H9 (cell line): Measurements from ENCODE around the gene PHF21B. TPM values are rescaled to one million over a fixed set of nuclear protein-coding genes. Genes with fewer than 3 reads are reported as not detected.

Experiments used
- DNase-seq: peaks from one replicate; pipeline ENCODE4 v3.0.0-alpha.2; 2017
- H2AFZ ChIP-seq: one replicate; pipeline ENCODE4 v1.6.1; 2013; ENCODE audit warnings: mild to moderate bottlenecking, low read length, control low read depth, moderate library complexity
- H2AK5ac ChIP-seq: 2 replicates; pipeline ENCODE4 v1.6.1; 2013; ENCODE audit warnings: low read length, control low read depth, mixed read lengths; ENCODE audit not compliant: insufficient read length
- H2BK120ac ChIP-seq: one replicate; pipeline ENCODE4 v1.6.1; 2013; ENCODE audit warnings: low read depth, mild to moderate bottlenecking, low read length, control low read depth, inconsistent platforms; ENCODE audit not compliant: poor library complexity, severe bottlenecking
- H2BK12ac ChIP-seq: 2 replicates; pipeline ENCODE4 v1.6.1; 2013; ENCODE audit warnings: low read length, control low read depth, mixed read lengths, low read depth; ENCODE audit not compliant: insufficient read length
- H2BK15ac ChIP-seq: 2 replicates; pipeline ENCODE4 v1.6.1; 2013; ENCODE audit warnings: low read depth, low read length, control low read depth
- H2BK20ac ChIP-seq: one replicate; pipeline ENCODE4 v1.6.1; 2013; ENCODE audit warnings: low read depth, mild to moderate bottlenecking, low read length, control low read depth, inconsistent platforms; ENCODE audit not compliant: poor library complexity, severe bottlenecking
- H2BK5ac ChIP-seq: 2 replicates; pipeline ENCODE4 v1.6.1; 2013; ENCODE audit warnings: low read length, control low read depth, mixed read lengths; ENCODE audit not compliant: insufficient read length
- H3K14ac ChIP-seq: 2 replicates; pipeline ENCODE4 v1.6.1; 2013; ENCODE audit warnings: low read length, control low read depth; ENCODE audit not compliant: insufficient read depth
- H3K18ac ChIP-seq: 2 replicates; pipeline ENCODE4 v1.6.1; 2013; ENCODE audit warnings: low read depth, mild to moderate bottlenecking, mixed read lengths, low read length, control low read depth; ENCODE audit not compliant: insufficient read length
- H3K23ac ChIP-seq: 2 replicates; pipeline ENCODE4 v1.6.1; 2013; ENCODE audit warnings: low read length, control low read depth, mixed read lengths, low read depth; ENCODE audit not compliant: insufficient read length
- H3K23me2 ChIP-seq: 2 replicates; pipeline ENCODE4 v1.6.1; 2013; ENCODE audit warnings: low read depth, mild to moderate bottlenecking, mixed read lengths, low read length, control low read depth; ENCODE audit not compliant: insufficient read length, poor library complexity, severe bottlenecking
- H3K27ac ChIP-seq: 2 replicates; pipeline ENCODE4 v1.5.1; 2013; ENCODE audit warnings: low read length, control low read depth, mixed read lengths, low read depth; ENCODE audit not compliant: insufficient read length
- H3K27me3 ChIP-seq: 2 replicates; pipeline ENCODE4 v1.6.1; 2013; ENCODE audit warnings: low read length, control low read depth, inconsistent platforms; ENCODE audit not compliant: insufficient read depth
- H3K4ac ChIP-seq: 2 replicates; pipeline ENCODE4 v1.6.1; 2013; ENCODE audit warnings: low read depth, mild to moderate bottlenecking, control low read depth, inconsistent platforms, low read length, moderate library complexity
- H3K4me1 ChIP-seq: 2 replicates; pipeline ENCODE4 v1.6.1; 2013; ENCODE audit warnings: low read length, control low read depth, inconsistent platforms; ENCODE audit not compliant: insufficient read depth
- H3K4me2 ChIP-seq: 2 replicates; pipeline ENCODE4 v1.6.1; 2013; ENCODE audit warnings: low read length, control low read depth, mixed read lengths; ENCODE audit not compliant: insufficient read length, insufficient read depth
- H3K56ac ChIP-seq: 2 replicates; pipeline ENCODE4 v1.6.1; 2013; ENCODE audit warnings: low read depth, mild to moderate bottlenecking, mixed read lengths, low read length, control low read depth; ENCODE audit not compliant: insufficient read length
- H3K79me1 ChIP-seq: 2 replicates; pipeline ENCODE4 v1.6.1; 2013; ENCODE audit warnings: low read depth, mild to moderate bottlenecking, moderate library complexity, low read length, control low read depth, inconsistent platforms; ENCODE audit not compliant: insufficient read depth, poor library complexity, severe bottlenecking
- H3K79me2 ChIP-seq: 2 replicates; pipeline ENCODE4 v1.6.1; 2013; ENCODE audit warnings: low read length, control low read depth, inconsistent platforms; ENCODE audit not compliant: insufficient read depth
- H3K9ac ChIP-seq: 2 replicates; pipeline ENCODE4 v1.6.1; 2013; ENCODE audit warnings: low read length, control low read depth, mixed read lengths; ENCODE audit not compliant: insufficient read length; ENCODE audit errors: extremely low read depth
- H3K9me3 ChIP-seq: one replicate; pipeline ENCODE4 v1.6.1; 2013; ENCODE audit warnings: low read depth, low read length, inconsistent platforms; ENCODE audit not compliant: control insufficient read depth
- H3T11ph ChIP-seq: one replicate; pipeline ENCODE4 v1.6.1; 2013; ENCODE audit warnings: mild to moderate bottlenecking, low read length, control low read depth, inconsistent platforms
- H4K20me1 ChIP-seq: one replicate; pipeline ENCODE4 v1.6.1; 2013; ENCODE audit not compliant: control insufficient read depth, insufficient read length, insufficient read depth
- H4K5ac ChIP-seq: 2 replicates; pipeline ENCODE4 v1.6.1; 2013; ENCODE audit warnings: low read depth, mild to moderate bottlenecking, mixed read lengths, low read length, control low read depth; ENCODE audit not compliant: insufficient read length
- H4K8ac ChIP-seq: replicated peaks from 2 replicates; pipeline ENCODE4 v1.6.1; 2013; ENCODE audit warnings: low read length, control low read depth, mixed read lengths, low read depth; ENCODE audit not compliant: insufficient read length
- H4K91ac ChIP-seq: 2 replicates; pipeline ENCODE4 v1.6.1; 2013; ENCODE audit warnings: low read depth, mild to moderate bottlenecking, moderate library complexity, mixed read lengths, low read length, control low read depth; ENCODE audit not compliant: insufficient read length
- H3K27ac Mint-ChIP-seq, 3 experiments: 2 replicates in 2 of 3; 3 replicates in 1 of 3; pipeline ENCODE4 v1.8.0; 2020 to 2021; ENCODE audit warnings: mixed read lengths in 3 of 3, mild to moderate bottlenecking in 1 of 3, moderate library complexity in 1 of 3
- H3K27me3 Mint-ChIP-seq: 2 replicates; pipeline ENCODE4 v1.8.0; 2021; ENCODE audit warnings: low read depth, mild to moderate bottlenecking, moderate library complexity, mixed read lengths
- H3K36me3 Mint-ChIP-seq, 3 experiments: 2 replicates in 2 of 3; 3 replicates in 1 of 3; pipeline ENCODE4 v1.8.0; 2020 to 2021; ENCODE audit warnings: low read depth in 3 of 3, mixed read lengths in 3 of 3; ENCODE audit not compliant: insufficient read depth in 1 of 3
- H3K4me1 Mint-ChIP-seq, 2 experiments: 2 replicates each; pipeline ENCODE4 v1.8.0; 2020; ENCODE audit warnings: mixed read lengths in 2 of 2
- H3K4me3 Mint-ChIP-seq, 2 experiments: 2 replicates in 1 of 2; 3 replicates in 1 of 2; pipeline ENCODE4 v1.8.0; 2020 to 2021; ENCODE audit warnings: mild to moderate bottlenecking in 2 of 2, mixed read lengths in 2 of 2, moderate library complexity in 1 of 2
- H3K9me3 Mint-ChIP-seq, 2 experiments: 2 replicates in 1 of 2; 3 replicates in 1 of 2; pipeline ENCODE4 v1.8.0; 2020; ENCODE audit warnings: mild to moderate bottlenecking in 2 of 2, mixed read lengths in 2 of 2, moderate library complexity in 1 of 2
- CTCF ChIP-seq: fragments of 200-600 bp; sonication (generic); conservative IDR thresholded peaks from 3 replicates; pipeline ENCODE4 v1.8.0; 2021; ENCODE audit warnings: antibody characterized with exemption, mild to moderate bottlenecking
- WGBS: extraction: QIAGEN DNeasy Blood & Tissue Kit; methylation state at CpG from one replicate; pipeline ENCODE4 v1.1.7; 2013; ENCODE audit warnings: missing lambda C conversion rate, low lambda C conversion rate, mixed read lengths; ENCODE audit not compliant: insufficient read length; ENCODE audit errors: extremely low coverage; 5-methylcytosine and 5-hydroxymethylcytosine counted together
- total RNA-seq: library from RNA; stranded (reverse); gene quantifications from 2 replicates; pipeline ENCODE4 v1.2.1, GENCODE V29; 2021

The PHF21B gene
- total RNA-seq, 1 experiment from 2014 or later = 60.3 TPM

DNA sequence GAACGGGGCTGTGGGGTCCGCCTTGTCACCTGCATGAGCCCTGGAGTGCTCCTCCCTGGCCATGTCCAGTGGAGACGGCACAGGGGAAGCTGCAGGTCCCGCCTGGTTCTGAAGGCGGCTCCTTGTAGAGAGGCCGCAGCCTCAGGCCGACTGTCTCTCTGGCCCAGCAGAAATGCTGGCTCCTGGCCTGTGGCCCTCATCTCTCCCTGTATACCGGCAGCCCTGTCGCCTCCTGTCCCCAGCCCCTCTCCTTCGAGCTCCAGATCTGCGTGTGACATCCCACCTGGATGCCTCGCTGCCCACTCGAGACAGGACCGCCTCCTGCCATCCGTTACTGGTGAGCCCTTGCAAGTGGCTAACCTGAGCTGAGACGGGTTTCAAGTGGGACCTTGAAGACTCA lies 73.6 kb downstream of the PHF21B start:
- H4K91ac ChIP-seq = no peak overlapping the region
- Mint-ChIP-seq H3K27me3 (no peaks in the 10 kb centered on the region; the same call in 1 of the 2 replicates), H3K4me3 (no peak overlapping the region), H3K9me3 (no peaks in the 10 kb centered on the region), H3K27ac (peak overlapping the region in 1 of 3 experiments; percentile 68; a peak in 1 of 7 replicates), H3K4me1 (peaks cover 23 to 37% of the 10 kb centered on the region in 2 experiments), H3K36me3 (peaks cover 8 to 26% (median 21%) of the 10 kb centered on the region in 3 experiments)
- H3K79me2 ChIP-seq = no peaks in the 10 kb centered on the region
- no peak overlapping the region; the same call in 1 of the 2 replicates for H3K14ac ChIP-seq
- no peak overlapping the region for H2AK5ac ChIP-seq
- H3K4me2 ChIP-seq = no peak overlapping the region
- no peaks in the 10 kb centered on the region for H3K23me2 ChIP-seq
- H3T11ph ChIP-seq = no peak overlapping the region
- H3K27ac ChIP-seq = no peak overlapping the region
- H2AFZ ChIP-seq = no peak overlapping the region
- no peak overlapping the region for H3K4ac ChIP-seq
- H3K4me1 ChIP-seq = no peaks in the 10 kb centered on the region; the same call in 1 of the 2 replicates
- no peaks in the 10 kb centered on the region for H4K20me1 ChIP-seq
- H3K18ac ChIP-seq = no peak overlapping the region
- H3K23ac ChIP-seq = no peak overlapping the region
- no peak overlapping the region for H3K56ac ChIP-seq
- no peak overlapping the region for H2BK15ac ChIP-seq
- WGBS = no CpG with 5 or more reads among the region's 16 CpGs
- no peak for DNase-seq
- H2BK20ac ChIP-seq = no peak overlapping the region
- H4K8ac ChIP-seq = no peak overlapping the region
- no peak overlapping the region for H3K9ac ChIP-seq
- H3K79me1 ChIP-seq = no peaks in the 10 kb centered on the region
- H3K27me3 ChIP-seq = no peaks in the 10 kb centered on the region
- TF ChIP-seq CTCF = no peak
- H4K5ac ChIP-seq = no peak overlapping the region
- H2BK5ac ChIP-seq = no peak overlapping the region
- H2BK12ac ChIP-seq = no peak overlapping the region
- H3K9me3 ChIP-seq = no peaks in the 10 kb centered on the region
- no peak overlapping the region for H2BK120ac ChIP-seq
